Measurements from ENCODE around the gene LCK. TPM values are rescaled to one million over a fixed set of nuclear protein-coding genes. Genes with fewer than 3 reads are reported as not detected.

LCK gene
- polyA plus RNA-seq (ENCODE audit: insufficient read length in 4 of 4) = 1 to 10 TPM; 4.2 to 6.7 (median 5.2) TPM

GRCh38 chr1:32250893-32251716 lies at the start of gene LCK:
Gene LCK, plus strand, starts transcription at chr1:32251265. Its CDS starts 23,065 bp downstream, at chr1:32274330.
- DNase-seq (ENCODE audit: low read depth in 4 of 4, low spot score in 3 of 4) = no peak

DNA sequence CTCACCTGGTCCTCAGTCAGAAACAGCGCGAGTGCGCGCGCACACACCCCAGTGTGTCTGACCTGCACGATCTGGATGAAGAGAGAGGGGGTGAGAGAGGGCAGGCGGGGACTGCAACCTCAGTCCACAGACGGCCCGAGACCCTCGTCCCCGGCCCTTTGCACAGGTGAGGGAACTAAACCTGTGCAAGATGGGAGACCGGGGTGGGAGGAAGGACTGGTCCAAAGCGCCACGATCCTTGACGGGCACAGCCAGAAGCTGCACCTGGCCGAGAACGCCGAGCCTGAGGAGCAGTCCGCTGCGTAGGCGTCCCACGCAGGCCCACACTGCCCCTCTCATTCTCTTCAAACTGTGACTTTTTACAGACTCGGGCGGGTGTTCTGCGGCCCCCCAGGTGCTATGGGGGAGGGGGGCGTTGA lies 46.1 kb upstream of the LCK start:
- no peak for DNase-seq (ENCODE audit: low read depth in 4 of 4, low spot score in 3 of 4)

GRCh38 chr1:32205401-32206370 lies 45.4 kb upstream of the LCK start, which contains the start of gene IQCC:
Gene IQCC, plus strand, starts transcription at chr1:32205671. Its CDS starts 11 bp downstream, at chr1:32205682.
- DNase-seq (ENCODE audit: low read depth in 4 of 4, low spot score in 3 of 4) = peak; percentile 74 to 87 (median 82)

DNA sequence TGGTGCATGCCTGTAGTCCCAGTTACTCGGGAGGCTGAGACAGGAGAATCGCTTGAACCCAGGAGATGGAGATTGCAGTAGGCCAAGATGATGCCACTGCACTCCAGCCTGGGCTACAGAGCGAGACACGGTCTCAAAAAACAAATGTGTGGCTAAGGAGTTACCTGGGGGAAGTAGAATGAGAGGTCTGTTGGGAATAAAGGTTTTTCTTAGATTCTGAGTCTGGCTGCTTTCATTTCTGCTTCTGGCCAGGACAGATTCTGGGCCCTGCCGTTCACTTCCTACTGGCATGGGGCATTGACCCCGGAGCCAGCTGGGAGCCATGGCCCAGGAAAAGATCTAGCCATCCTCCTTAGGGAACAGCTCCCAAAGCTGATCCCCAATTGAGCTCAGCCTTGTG lies 42.6 kb upstream of the LCK start:
- DNase-seq (ENCODE audit: low read depth in 4 of 4, low spot score in 3 of 4) = no peak

- DNase-seq (ENCODE audit: low read depth in 4 of 4, low spot score in 3 of 4) = no peak
These were observed 42.2 kb upstream of the LCK start, which contains the start of gene DCDC2B for GRCh38 chr1:32208891-32209328. Gene DCDC2B, plus strand, starts transcription at chr1:32209089. Its CDS starts 5 bp downstream, at chr1:32209094.

GRCh38 chr1:32215629-32216480 lies 35.2 kb upstream of the LCK start:
- DNase-seq (ENCODE audit: low read depth in 4 of 4, low spot score in 3 of 4) = no peak

GRCh38 chr1:32216566-32216965 lies 34.5 kb upstream of the LCK start:
- DNase-seq (ENCODE audit: low read depth in 4 of 4, low spot score in 3 of 4) = no peak

- DNase-seq (ENCODE audit: low read depth in 4 of 4, low spot score in 3 of 4) = no peak
These were observed 32.0 kb upstream of the LCK start for GRCh38 chr1:32219022-32219421.

DNA sequence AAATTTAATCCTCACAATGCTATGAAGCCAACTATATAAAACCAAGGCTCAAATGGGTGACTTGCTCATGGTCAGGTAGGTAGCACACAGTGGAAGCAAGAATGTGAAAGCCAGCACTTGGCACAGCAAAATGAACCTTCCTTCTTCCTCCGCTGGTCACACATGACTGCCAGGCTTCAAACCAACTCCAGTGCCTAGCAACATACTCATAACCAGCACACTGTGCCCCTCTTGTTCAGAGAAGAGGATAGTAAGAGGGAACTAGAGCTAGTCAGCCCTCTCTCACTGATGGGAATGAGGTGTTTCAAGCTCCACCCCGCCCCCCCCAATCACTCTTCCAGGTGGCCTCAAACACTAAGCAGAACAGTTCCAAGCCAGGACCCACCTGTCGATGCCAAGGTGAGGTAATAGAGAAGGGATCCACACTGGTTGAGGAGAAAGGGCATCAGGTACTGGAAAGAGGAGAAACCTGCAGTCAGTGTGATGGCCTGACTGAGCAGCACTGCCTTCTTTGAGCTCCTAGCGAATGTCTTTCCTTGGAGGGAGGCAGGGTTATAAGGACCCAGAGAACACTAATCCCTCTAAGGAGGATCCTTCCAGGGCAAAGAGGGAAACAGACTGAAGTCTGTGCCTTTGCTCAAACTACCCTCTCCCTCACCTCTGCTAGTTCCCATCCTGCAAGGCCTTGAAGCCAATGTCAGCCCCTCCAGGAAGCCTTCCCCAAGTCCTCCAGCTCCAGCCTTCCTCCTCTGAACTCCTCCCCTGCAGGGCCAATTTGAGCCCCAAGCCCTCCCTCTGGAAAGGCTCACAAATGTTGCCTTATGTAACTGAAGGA lies 30.1 kb upstream of the LCK start:
- no peak for DNase-seq (ENCODE audit: low read depth in 4 of 4, low spot score in 3 of 4)

GRCh38 chr1:32221581-32221979 lies 29.5 kb upstream of the LCK start:
- no peak for DNase-seq (ENCODE audit: low read depth in 4 of 4, low spot score in 3 of 4)

DNA sequence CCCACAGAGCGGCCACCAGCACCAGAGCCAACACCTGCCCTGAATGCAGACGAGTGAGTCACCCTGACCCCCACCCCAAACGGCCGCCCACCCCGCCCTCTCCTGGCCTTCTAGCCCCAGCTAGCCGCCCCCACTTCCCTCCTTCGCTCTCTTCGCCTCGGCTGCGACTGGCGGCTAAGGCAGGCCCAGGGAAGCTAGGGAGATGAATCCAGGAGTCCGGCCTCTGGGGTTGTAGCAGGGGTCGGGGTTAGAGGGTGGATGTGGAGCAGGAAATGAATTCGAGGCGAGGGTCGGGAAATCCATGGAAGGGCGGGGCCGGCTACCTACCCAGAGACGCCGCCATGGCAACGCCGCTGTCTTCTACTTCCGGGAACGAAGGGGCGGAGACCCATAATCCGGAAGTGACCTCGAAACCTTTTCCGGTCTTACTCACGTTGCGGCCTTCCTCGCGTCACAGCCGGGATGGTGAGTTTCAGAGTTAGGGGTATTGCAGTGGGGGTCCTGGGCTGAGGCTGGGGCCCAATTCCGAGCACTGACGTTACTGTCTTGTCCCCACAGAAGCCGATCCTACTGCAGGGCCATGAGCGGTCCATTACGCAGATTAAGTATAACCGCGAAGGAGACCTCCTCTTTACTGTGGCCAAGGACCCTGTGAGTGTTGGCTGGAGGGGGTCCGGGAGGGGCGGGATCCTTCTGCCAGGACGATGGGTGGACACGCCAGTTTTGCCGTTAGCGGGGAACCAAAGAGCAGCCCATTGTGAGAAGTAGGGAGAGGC lies 28.9 kb upstream of the LCK start, which contains the start of the genes EIF3I and TMEM234:
EIF3I (plus strand) TSS at position 428 of the 776 bp plus-strand sequence; CDS start at position 463, 35 bp downstream.
TMEM234 (minus strand) TSS at position 374 of the 776 bp plus-strand sequence; CDS start at position 343, 31 bp downstream.
- DNase-seq (ENCODE audit: low read depth in 4 of 4, low spot score in 3 of 4) = peak in 3 of 4 donors; percentile 88 to 91 (median 88)

DNA sequence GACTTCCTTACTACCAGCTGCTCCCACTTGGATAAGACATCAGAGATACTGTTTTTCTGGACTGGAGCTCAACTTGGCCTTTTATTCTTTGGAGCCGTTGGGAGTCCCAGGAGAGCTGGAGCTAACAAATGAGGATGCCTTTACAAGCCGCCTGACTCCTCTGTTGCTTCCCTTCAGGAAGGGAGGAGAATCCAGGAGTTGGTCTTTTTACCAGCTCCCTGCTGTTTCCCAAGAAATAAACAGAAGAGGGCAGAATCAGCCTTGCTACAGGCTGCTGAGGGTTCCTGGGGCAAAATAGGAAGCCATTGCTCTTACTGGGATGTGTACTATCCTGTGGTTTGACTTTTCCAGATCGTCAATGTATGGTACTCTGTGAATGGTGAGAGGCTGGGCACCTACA lies 27.4 kb upstream of the LCK start:
- DNase-seq (ENCODE audit: low read depth in 4 of 4, low spot score in 3 of 4) = no peak

DNA sequence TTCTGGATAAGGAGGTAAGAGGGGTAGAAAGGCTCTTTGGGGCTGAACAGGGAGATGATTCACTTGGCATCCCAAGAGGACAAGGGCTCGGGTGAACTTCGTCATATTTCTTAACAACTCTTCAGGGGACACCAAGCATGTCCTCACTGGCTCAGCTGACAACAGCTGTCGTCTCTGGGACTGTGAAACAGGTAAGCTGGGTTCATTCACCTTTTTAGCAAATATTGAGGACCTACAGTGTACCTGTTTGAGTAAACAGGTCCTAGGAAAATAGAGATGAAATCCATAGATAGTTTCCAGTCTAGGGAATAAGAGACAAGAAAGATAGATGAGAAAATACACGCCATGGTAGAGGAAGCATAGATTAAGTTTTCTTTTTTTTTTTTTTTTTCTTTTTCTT lies 26.8 kb upstream of the LCK start:
- DNase-seq (ENCODE audit: low read depth in 4 of 4, low spot score in 3 of 4) = no peak

DNA sequence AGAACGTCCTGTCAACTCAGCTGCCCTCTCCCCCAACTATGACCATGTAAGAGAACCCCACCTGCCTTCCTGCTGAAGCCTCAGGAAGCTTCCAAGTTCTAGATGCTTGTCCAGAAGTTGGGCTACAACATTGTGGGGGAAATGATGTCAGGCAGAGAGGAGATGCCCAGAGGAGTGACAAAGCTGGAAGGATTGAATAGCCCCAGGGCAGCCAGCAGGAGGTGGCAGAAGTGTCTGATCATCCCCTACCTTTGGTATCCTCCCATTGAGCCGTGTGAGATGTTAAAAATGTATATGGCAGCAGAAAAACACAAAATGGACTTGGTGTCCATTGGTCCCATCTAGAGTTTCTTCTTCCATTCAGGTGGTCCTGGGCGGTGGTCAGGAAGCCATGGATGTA lies 22.3 kb upstream of the LCK start:
- no peak for DNase-seq (ENCODE audit: low read depth in 4 of 4, low spot score in 3 of 4)

DNA sequence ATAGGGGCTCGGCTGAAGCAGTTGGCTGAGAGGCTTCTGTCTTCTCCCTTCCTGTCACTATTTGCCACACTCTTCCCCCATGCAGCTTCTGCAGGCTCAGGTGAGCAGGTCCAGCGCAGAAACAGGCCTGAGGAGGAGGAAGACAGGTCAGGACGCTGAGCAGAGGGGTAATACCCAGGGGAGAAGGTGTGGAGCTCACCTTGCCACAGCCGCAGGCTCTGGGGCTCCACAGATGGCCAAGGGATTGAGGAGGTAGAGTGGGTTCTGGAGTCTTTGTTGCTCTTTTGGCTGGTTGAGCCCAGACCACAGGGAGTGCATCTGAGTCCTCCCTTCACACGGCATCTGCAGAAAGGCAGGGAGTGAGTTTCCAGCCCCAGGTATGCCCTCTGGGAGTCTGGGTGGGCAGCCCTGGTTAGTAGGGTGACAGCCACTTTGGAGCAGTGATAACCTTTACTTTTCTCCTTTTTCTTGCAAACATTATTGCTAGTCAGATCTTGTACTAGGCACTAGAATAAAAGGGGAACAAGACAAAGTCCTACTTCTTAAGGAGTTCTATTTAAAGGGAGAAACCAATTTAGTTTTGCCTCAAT lies 19.1 kb upstream of the LCK start:
- no peak for DNase-seq (ENCODE audit: low read depth in 4 of 4, low spot score in 3 of 4)

DNA sequence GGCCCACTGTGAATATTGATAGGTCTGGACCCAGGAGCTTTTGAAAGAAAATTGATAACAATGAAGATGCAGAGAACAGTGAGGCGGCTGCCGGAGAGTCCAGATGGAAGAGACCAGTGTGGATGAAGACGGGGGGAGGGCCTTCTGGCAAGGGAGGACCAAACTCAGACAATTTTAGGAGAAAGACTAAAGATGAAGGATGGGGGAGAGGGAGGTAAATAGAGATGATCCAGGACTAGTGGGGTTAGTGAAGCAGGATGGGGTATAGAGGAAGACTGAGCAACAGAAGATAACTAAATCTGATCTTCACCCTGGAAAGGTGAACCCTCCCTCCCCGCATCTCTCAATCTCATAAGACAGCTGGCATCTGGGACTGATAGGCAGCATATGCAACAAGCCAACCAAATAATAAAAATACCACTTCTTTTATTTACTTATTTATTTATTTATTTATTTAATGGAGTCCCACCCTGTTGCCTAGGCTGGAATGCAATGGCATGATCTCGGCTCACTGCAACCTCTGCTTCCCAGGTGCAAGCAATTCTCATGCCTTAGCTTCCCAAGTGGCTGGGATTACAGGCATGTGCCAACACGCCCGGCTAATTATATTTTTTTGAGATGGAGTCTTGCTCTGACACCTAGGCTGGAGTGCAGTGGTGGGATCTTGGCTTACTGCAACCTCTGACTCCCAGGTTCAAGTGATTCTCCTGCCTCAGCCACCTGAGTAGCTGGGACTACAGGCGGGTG lies 18.3 kb upstream of the LCK start:
- DNase-seq (ENCODE audit: low read depth in 4 of 4, low spot score in 3 of 4) = no peak

DNA sequence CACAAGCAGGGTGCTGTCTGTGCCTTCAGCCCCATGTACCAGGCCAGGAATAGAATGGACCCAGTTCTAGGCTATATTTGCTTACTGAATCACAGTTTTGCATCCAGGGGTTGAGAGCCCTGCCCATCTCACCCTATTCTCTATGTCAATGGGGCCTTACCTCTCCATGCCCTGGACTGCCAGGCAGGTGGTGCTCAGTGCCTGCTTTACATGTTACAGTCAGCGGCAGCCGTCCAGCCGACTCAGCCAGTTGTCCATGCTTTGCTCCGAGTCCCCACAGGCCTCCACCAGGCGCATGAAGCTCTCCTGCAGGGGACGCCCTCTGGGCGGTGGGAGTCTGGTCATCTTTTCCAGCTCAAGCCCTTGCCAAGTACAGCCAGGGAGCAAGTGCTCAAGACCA lies 16.3 kb upstream of the LCK start:
- no peak for DNase-seq (ENCODE audit: low read depth in 4 of 4, low spot score in 3 of 4)

Data from right renal pelvis (tissue), 4 donors.